GM12891 (cell line): ENCODE data around the gene SCP2.

Source experiments
- POLR2A ChIP-seq: IDR thresholded peaks from 2 replicates; pipeline ENCODE4 v1.6.1; 2011; ENCODE audit warnings: low read depth, low read length, control low read depth
- POLR2AphosphoS5 ChIP-seq: IDR thresholded peaks from 2 replicates; pipeline ENCODE4 v1.6.1; 2011; ENCODE audit warnings: low read depth, low read length, control low read depth

GRCh38 chr1:52925571-52926005 is 1.5 kb upstream of the SCP2 start:
- TF ChIP-seq POLR2AphosphoS5 (no peak), POLR2A (no peak)
